ELF-1 (cell line): ENCODE measurements around the gene INO80D.
"Not testable (repeated sequence)": the region's sequence is repeated elsewhere in the genome, so short reads cannot be mapped to it uniquely, and the experiment has no call there.

Experiments
- DNase-seq: peaks from one replicate; pipeline ENCODE4 v3.0.0-alpha.2; 2016; ENCODE audit warnings: low read depth, low spot score

Gene INO80D

DNA sequence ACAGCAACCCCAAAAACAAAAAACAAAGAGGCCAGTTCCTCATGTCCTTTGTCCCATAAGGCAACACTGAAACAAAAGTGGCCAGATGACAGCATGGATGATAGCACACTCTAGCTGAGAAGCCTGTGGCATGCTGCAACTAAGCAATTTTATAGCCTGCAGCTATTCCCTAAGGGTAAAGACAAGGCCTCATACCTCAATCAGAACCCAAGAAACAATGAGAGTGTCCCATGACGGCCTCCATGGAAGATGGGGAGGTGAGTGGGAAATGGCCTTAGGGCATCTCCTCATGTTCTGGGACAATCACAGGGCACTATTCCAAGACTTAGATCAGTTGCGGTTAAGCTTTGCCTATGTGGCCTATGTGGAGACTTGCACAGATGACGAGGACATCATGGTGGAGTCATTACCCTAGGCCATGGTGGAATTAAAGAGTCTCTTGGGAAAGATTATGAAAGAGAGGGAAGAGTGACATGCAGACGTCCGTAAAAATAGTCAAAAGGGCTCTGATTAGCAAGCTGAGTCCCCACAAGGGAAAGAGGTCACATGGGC lies 103.1 kb downstream of the INO80D start:
- DNase-seq = no peak

DNA sequence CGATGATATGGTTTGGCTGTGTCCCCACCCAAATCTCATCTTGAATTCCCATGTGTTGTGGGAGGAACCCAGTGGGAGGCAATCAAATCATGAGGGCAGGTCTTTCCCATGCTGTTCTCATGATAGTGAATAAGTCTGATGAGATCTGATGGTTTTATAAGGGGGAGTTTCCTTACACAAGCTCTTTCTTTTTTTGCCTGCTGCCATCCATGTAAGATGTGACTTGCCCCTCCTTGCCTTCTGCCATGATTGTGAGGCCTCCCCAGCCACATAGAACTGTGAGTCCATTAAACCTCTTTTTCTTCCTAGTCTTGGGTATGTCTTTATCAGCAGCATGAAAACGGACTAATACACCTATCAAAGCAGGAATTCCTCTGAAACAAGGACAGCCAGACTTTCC lies 107.2 kb downstream of the INO80D start:
- DNase-seq = not testable (repeated sequence)

DNA sequence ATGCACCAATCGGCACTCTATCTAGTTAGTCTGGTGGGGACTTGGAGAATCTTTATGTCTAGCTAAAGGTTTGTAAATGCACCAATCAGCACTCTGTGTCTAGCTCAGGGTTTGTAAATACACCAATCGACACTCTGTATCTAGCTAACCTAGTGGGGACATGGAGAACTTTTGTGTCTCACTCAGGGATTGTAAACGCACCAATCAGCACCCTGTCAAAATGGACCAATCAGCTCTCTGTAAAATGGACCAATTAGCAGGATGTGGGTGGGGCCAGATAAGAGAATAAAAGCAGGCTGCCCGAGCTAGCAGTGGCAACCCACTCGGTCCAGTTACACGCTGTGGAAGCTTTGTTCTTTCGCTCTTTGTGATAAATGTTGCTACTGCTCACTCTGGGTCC lies 108.3 kb downstream of the INO80D start:
- not testable (repeated sequence) for DNase-seq

DNA sequence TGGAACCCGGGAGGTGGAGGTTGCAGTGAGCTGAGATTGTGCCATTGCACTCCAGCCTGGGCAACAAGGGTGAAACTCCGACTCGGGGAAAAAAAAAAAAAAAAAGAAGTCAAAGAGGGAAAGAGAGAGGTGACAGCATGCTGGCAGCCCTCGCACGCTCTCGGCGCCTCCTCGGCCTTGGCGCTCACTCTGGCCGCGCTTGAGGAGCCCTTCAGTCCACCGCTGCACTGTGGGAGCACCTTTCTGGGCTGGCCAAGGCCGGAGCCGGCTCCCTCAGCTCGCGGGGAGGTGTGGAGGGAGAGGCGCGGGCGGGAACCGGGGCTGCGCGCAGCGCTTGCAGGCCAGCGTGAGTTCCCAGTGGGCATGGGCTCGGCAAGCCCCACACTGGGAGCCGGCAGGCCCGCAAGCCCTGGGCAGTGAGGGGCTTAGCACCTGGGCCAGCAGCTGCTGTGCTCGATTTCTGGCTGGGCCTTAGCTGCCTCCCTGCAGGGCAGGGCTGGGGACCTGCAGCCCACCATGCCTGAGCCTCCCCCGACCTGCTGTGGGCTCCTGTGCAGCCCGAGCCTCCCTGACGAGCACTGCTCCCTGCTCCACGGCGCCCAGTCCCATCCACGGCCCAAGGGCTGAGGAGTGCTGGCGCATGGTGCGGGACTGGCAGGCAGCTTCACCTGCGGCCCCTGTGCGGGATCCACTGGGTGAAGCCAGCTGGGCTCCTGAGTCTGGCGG lies 108.9 kb downstream of the INO80D start:
- DNase-seq = not testable (repeated sequence)

DNA sequence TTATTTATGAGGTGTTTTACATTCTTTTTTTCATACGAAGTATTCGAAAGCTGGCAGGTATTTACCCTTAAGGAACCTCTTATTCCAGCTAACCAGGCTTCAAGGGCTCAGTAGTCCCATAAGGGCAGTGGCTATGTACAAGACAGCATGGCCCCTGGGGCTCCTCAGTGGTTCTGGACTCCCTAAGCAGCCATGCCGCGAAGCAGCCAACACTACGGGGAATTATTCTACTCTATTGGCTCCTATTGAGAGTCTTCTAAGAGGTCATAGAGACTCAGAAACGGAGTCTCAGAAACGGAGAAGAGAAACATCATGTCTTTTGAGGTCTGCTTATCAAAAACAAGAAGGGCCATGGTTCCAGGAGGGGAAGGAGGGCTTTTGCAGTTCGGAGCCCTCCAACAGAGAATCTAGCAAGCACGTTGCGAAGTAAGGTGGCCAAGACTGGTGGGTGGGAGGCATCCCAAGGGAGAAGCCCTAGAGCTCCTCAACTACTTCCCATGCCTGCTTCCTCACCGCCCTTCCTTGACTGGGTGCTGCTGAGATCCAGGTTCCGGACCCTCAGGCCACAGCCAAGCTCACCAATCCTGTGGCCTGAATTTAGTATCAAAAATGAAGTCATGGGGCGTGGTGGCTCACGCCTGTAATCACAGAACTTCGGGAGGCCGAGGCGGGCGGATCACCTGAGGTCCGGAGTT lies 109.7 kb downstream of the INO80D start:
- DNase-seq = no peak

DNA sequence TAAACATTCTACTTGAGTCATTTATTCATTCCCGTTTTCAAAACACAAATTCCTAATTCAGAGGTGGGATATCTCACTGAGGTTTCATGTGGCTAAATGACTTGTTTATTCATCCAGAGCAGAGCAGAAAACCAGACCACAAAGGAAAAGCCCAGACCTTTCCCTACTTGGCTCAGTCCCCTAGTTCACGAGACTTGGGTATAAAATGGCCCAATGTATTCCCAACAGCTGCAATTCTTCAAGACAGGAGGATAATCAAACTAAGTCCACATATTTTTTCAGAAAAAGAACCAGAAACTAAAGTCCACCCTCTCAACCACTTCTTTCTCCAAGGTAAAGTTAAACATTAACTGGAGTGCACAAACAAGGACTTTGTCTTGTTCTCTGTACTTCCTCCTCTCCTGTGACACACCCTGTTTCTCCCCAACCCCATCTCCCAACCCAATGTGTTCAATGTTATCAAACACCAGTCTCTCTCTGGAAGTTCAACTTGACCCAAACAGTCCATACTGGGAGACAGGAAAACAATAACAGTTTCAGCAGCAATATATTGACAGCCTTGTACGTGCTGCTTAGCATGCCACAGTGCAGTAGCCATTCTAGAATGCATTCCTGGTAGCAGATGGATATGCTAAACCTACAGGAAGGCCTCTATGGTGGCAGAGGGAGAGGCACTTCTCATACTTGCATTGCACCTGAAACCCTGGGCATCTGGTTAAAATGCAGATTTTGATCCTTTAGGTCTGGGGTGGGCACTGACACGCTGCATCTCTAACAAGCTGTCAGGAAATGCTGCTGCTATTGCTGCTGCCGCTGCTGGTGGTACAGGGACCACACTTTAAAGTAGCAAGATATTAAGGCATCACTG lies 110.7 kb downstream of the INO80D start:
- no peak for DNase-seq

DNA sequence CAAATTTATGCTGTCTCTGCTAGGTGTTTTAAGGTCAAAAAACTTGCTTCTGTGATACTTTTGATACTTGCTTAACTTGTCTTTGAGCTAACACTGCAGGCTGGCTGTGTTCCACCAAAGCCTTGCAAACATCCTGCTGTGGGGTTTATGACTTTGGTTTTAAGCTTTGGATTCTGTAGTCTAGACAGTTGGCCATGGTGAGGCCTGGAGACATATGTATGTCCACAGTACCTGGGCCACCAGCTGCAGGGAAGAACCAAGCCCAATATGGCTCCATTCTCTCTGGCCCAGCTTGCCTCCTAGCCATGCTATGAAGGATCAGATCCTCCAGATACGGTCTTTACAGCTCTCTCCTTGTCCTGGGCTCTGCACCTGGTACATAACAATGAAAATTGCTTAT lies 113.9 kb downstream of the INO80D start:
- no peak for DNase-seq

DNA sequence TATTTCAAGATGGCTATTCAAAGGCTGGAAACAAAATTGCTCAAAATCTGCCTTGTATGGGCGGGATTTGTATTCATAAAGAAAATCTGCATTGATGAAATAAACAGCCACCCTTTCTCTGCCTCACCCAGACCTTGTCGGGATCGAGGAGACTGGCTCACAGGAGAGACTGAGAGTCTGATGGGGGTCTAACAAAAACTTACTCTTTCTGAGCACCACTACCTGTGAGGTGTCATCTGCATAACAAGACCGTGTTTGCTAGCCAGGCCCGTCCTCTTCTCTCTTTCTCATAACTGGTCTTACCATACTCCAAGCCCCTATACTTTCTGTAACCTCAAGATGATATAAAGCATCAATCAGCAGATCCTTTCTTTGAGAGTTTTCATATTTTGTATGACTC lies 115.6 kb downstream of the INO80D start:
- no peak for DNase-seq

DNA sequence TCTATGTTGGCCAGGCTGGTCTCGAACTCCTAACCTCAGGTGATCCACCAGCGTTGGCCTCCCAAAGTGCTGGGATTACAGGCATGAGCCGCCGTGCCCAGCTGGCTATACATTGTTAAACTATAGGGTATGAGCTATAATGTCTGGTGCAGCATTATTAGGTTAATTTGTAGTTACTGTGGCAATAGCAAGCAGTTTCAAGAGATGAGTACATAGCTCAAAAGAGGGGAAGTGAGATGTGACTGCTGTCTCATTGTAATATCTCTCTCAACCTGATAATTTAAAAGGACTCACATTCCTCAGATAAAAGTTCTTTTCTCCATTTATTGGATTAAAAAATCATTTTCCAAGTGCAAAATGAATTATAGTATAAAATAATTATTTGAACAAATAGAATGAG lies 116.4 kb downstream of the INO80D start:
- no peak for DNase-seq

DNA sequence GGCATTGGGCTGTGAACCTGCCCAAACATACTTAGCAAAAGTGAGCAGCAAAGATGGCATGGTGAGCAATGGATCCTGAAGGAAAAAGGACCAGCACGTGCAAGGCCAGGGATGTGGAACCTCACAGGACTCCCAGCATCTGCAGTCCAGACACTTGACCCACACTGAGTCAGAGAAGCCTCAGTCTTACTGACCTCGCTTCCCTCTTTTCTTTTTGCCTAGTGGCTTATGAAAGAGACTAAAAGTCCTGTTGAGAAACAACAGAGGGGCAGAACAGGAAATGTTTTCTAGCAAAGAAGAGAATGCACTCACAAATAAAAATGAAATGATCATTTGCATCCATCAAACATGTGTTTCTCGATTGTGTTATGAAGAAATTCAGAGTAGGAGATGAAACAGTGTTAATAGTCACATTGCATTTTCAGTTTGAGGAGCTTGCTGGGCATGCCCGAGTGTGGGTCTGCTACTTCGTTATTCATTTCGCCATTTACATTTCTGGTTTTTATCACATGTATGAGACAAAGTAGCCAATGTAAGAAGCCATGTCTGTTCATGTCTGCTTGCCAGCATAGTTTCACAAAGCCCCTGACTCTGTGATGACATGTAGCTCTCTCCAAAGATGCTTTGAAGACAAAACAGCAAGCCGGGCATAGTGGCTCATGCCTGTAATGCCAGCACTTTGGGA lies 118.4 kb downstream of the INO80D start:
- DNase-seq = no peak

DNA sequence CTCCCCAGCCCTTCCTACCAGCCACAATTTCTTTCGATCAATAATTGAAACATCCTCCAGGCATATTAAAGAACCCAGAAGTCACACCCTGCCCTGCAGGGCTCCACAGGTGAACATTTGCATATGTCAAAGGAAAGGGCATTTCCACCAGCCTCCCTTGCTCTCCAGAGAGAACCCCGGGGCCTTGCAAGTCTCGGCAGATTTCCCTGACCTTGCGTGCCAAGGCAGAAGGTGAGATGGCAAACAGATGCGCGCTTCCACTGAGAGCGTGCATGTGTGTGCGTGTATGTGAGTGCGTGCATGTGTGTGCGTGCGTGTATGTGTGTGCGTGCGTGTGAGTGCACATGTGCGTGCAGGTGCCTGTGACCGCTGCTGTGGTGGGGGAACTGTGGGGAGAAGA lies 120.3 kb downstream of the INO80D start:
- DNase-seq = no peak

DNA sequence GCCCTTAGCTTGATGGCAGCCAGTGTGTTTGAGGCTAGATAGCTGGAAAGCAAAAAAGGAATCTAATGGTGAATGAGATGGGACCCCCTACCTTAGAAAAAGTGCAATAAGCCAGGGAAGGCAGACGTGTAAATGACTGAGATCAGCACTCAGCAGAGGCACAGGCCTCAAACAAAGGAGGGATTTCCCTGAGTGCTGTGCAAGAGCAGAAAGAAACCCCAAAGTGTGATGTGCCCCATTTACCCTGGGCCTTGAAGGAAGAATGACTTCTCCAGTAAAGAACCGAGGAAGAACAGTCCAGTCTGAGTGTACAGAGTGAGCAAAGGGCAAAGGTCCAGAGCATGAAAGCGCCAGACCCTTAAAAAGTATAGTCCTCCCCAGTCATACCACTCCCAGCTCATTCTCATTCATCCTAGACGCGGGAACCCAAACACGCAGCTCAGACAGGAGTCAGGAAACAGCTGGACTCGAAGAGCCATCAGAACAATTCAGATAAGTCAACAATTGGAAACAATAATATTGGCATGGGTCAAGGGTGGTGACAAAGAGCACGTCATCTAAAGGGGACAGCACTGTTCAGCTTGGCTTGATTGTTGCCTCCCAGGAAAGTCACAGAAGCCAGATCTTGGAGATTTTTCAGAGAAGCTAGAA lies 121.7 kb downstream of the INO80D start:
- DNase-seq = no peak

DNA sequence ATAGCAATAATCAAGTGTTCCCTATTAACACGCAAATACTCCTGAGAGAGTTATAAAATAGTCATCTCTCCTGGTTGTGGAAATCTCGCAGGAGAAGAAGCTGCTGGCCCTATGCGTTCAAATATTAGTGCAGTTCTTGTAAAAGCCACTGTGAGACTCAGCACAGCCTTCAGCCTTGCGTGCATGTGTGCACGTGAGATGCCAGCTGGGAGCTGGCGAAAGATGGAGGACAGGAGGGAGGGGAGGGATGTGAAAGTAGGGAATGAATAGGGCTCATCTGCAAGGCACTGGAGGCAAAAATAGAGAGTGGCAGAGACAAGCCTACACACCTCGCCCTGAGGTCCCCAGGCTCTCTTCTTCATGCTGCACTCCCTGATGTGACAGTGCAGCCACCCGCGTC lies 126.5 kb downstream of the INO80D start:
- no peak for DNase-seq

DNA sequence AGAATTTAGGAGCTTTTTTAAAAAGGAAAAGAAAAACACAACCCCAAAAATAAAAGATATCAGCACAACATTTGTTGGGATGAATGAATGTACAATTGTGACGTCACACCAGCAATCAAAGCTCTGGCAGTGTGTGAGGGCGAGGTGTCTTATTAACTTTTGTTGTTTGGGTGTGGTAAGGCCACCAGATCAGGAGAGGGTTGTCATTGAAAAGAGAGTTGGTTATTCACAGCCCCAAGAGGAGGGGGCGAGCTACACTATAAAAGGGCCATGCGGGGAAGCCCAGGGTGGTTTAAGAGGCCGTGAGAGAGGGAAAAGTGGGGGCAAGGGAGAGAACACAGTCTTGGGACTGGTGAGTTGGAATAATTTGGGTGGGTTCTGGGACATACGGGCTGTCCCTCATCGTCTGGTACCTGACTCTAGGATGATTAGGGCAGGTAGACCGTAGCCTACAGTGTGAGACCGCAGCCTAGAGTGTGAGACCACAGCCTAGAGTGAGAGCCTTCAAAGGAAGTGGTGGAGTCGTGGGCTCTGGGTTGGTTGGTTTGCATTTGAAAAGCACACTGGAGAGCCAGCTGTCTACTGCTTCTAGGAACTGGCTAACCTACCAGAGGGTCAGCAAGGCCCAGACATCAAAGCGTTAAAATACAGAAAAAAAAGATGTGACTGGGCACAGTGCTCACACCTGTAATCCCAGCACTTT lies 128.4 kb downstream of the INO80D start:
- peak; percentile 70 for DNase-seq

DNA sequence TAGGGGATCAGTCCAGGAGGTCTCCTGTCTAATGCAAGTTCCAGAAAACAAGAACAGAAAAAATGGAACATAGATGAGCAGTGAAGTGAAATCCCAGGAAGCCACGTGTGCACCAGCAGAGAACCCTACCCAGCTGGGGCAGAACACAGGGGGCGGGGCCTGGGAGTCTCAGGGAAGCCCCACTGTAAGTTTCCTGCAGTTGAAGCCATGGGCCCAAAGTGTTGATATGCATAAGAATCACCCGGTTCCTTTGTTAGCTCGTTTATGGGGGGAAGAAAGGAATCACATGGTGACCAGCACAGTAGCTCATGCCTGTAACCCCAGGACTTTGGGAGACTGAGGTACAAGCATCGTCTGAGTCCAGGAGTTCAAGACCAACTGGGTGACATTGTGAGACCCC lies 131.3 kb downstream of the INO80D start:
- no peak for DNase-seq

DNA sequence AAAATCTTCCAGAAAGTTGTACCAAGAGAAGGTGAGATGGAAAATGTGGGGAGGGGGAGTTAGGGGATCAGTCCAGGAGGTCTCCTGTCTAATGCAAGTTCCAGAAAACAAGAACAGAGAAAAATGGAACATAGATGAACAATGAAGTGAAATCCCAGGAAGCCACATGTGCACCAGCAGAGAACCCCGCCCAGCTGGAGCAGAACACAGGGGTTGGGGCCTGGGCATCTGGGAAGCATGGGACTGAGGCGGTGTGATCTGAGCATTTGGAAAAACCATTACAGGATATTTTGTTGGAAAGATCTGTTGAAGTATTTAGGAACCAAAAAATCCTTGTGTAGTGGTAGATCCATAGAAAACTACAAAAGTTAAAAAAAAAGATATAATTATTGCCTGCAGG lies 133.7 kb downstream of the INO80D start:
- DNase-seq = no peak

DNA sequence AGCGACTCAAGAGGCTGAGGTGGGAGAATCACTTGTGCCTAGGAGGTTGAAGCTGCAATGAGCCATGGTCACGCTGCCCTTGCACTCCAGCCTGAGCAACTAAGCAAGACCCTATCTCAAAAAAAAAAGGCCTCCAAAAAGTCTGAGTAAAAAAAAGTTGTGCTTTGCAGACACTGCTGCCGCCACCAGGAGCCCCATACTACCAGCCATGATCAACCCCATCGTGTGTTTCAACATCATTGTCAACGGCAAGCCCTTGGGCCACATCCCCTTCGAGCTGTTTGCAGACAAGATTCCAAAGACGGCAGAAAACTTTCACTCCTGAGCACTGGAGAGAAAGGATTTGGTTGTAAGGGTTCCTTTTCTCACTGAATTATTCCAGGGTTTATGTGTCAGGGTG lies 137.1 kb downstream of the INO80D start:
- no peak for DNase-seq

DNA sequence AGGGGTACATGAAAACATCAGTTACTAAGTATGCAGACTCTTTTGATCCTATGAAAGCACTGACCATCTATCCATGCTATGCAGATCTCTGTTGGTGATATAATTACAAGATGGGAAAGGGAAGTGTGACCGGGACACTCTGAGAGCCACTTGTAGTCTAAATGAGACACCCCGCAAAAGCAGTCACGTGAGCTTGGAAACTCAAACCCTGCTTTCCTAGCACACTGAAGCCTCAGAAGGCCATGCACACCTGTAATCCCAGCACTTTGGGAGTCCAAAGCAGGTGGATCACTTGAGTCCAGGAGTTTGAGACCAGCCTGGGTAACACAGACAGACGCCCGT lies 137.5 kb downstream of the INO80D start:
- DNase-seq = no peak

DNA sequence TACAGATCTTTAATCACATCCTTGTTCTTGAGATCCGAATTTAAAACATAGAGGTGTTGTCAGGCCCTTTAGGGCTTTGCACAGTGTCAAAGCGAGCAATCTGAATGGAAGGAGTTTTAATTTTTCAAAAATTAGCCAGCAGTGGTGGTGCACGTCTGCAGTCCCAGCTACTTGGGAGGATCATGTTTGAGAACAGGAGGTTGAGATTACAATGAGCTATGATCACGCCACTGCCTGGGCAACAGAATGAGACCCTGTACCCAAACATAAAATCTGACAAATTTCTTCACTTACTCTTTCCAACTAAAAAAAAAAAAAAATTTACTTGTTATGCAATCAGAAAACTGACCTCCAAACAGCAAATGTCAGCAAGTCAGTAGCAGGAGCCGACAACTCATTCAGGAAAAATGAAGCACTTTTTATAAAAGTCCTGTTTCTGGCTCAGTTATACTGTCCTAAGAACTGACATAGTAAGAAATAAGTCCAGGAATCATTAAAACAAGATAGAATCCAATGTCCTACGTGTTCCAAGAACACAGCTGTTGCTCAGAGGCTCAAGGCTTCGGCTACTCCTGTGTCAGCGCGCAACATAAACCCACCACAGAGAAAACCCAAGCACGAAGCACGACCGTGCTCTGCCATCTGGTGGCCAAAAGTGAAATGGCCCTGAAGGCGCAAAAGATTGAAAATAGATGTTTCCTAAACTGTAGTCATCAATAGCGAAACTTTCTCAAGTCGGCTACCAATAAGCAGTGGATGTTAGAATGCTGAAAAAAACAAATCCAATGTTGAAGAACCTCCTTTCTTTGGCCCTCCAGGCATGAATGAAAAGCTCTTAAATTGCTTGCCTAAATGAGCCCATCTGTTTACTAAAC lies 138.1 kb downstream of the INO80D start:
- peak; percentile 84 for DNase-seq

DNA sequence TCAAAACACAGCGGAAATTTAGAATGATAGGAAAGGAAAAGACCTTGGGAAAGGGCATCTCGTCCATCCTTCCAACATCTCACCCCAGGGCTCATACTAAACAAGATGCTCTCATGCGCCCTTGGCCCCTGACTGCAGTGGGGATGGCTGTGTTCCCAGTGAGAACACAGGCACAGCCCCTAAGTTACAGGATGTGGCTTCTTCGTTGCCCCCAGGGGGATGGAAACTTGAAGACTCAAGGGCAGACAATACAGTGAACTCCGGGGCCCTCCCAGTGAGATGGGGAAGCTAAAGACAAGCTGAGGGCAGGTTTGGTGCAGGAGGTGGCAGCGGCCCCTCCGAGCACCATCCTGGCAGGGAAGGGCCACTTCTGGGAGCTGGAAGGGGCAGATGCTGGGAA lies 139.7 kb downstream of the INO80D start:
- no peak for DNase-seq
